Glomerular endothelial cell (primary cell): ENCODE data around the gene TMC7. TPM values are rescaled to one million over a fixed set of nuclear protein-coding genes. Genes with fewer than 3 reads are reported as not detected.

Source experiments
- DNase-seq: peaks from one replicate; pipeline ENCODE4 v3.0.0-alpha.2; 2011; ENCODE audit warnings: low read depth, low spot score; ENCODE audit errors: extremely low read depth
- total RNA-seq: library from RNA; depleted of rRNA; stranded (reverse); fragments of >200 nt; gene quantifications from 2 replicates; pipeline ENCODE4 v1.2.3, GENCODE V29; 2015

TMC7 gene
- total RNA-seq, 1 donor from 2014 or later = 2.7 TPM

DNA sequence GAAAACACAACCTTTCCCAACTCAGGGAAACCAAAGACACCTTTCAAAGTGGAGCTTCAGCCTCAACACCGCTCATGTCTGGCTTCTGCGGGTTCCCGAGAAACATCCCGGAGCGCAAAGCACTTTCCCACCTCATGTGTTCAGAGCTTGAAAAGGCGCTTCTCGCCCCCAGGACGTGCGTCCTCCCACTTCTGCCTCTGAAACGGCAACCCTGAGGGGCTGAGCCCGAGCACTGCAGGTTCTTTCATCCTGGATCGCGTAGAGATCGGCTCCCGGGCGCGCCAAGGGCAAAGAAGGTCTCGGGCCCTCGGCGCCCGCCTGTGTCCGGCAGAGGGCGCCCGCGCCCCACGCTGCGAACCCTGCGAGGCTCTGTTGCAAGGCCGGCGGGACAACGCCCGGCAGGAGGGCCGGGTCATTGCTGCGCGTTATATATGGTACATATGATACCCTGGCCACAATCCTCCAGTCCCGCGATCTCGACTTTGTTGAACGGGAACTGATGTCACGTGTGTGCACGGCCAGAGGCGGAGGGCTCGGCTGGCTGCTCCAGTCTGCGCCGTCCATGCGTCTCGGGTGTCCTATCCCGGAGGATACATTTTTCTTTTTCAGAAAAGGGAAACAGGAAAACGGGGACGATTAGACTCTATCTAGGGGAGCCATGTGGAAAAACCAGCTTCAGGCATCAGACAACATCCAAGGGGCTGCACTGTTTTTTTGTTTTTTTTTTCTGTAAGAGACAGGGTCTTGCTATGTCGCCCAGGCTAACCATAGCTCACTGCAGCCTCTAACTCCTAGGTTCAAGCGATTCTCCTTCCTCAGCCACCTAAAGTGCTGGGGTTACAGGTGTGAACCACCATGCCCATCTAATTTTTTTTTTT, 102.8 kb downstream of the TMC7 start:
- DNase-seq = peak; percentile 61

GRCh38 chr16:19088341-19088916, 104.7 kb downstream of the TMC7 start:
- no peak for DNase-seq

GRCh38 chr16:19089410-19089955, 105.7 kb downstream of the TMC7 start:
- no peak for DNase-seq

DNA sequence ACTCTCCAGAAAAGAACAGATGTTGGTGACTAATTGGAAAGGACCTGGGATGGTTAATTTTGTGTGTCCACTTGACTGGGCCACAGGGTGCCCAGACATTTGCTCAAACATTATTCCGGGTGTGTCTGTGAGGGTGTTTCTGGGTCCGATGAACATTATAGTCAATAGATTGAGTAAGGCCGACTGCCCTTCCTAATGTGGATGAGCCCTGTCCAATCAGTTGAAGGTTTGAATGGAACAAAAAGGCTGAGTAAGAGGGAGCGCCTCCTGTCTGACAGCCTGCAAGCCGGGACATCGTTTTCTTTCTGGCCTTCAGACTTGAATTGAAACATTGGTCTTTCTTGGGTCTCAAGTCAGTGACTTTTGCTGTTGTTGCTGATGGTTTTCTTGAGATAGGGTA, 107.2 kb downstream of the TMC7 start:
- DNase-seq = no peak

DNA sequence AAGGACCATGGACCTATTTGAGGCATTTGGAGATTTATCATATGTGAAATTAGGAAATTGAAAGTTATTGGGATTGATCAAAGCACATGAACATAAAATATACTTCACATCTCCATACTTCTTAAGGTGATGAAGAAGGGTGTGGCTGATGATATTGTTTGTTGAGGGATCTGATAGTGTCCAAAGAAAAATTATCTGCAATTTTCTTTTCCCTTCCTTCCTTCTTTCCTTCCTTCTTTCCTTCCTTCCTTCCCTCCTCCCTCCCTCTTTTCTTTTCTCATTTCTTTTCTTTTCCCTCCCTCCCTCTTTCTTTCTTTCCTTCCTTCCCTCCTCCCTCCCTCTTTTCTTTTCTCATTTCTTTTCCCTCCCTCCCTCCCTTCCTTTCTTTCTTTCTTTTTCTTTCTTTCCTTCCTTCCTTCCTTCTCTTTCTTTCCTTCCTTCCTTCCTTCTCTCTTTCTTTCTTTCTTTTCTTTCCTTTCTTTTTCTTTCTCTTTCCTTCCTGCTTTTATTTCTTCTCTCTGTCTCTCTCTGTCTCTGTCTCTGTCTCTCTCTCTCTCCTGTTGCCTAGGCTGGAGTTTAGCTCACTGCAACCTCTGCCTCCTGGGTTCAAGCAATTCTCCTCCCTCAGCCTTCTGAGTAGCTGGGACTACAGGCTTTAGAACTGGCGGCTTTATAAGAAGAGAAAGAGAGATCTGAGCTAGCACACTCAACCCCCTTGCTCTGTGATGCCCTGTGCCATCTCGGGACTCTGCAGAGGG, 109.1 kb downstream of the TMC7 start:
- DNase-seq = no peak

- no peak for DNase-seq
Observed at GRCh38 chr16:19093631-19094541, 110.2 kb downstream of the TMC7 start.

- DNase-seq = no peak
Observed at GRCh38 chr16:19094542-19095365, 111.0 kb downstream of the TMC7 start.

DNA sequence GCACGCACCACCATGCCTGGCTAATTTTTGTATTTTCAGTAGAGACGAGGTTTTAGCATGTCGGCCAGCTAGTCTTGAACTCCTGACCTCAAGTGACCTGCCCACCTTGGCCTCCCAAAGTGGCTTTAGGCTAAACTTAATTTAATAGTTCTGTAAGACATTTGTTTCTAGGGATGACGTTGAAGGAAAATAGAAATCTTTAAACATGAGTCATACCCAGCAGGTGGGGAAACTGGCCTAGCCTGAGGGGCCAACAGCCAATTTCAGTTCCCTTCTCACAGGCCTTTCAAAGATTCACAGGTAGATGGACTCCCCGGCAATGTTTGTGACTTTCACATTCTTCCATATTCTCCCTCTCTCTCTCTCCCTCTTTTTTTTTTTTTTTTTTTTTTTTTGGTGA, 111.9 kb downstream of the TMC7 start:
- DNase-seq = no peak

GRCh38 chr16:19098173-19098572, 114.4 kb downstream of the TMC7 start:
- DNase-seq = no peak

DNA sequence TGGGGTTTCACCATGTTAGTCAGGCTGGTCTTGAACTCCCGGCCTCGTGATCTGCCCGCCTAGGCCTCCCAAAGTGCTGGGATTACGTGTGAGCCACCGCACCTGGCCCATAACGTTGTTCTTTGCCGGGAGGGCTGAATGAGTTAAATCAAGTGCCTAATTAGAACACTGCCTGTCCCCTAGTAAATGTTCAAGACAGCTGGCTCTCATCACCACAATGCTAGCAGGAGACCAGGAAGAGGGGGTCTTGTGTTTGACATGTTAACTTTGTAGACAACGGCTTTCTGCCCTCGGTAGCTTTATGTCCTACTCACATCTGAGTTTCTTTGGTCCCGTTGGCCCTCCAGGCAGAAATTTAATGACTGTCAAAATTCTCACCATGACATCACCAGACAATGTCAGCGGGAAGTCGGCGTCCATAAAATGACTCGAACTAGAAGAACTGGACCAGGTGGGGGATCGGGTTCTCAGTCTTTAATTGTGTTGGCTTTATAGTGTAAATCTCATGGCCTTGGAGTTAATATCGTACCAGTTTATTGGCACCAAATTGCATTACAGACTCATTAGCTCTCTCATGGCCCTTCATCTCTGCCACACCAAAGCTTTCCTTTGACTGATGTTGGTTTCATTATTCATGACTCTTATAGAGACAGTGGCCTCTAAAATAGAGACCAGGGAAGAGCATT, 118.6 kb downstream of the TMC7 start:
- DNase-seq = no peak

GRCh38 chr16:19104607-19105006, 120.9 kb downstream of the TMC7 start:
- no peak for DNase-seq

GRCh38 chr16:19105131-19105530, 121.4 kb downstream of the TMC7 start:
- no peak for DNase-seq

DNA sequence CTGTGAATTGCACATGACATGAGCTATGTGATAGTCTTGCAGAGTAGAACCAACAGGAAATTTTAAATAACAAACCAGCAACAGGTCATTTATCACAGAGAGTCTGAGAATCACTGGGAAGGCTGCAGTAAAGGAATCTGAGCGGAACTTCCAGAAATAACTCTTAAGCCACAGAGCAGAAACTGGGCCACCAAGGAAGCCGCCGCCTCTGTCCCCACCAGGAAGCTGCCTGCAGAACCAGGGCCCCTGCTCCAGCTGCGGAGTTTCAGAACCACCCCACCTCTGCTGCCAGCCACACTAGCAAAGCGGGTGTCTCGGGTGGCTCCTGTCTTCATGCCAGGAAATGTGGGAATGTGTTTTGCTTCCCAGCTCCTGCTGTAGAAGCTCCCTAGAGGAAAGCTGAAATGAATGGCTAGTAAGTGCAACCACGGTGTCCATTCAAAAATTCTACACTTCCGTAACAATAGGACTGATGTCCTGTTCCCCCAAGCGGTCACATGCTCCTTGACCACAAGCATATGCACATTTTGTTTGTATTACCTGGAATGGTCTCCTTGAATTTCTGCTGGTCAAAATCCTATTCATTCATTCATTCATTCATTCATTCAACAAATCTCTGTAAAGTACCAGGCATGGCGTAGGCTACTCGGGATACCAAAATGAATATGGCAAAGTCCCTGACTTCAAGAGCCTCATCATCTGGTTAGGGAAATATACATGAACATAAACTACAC, 122.3 kb downstream of the TMC7 start:
- DNase-seq = no peak

GRCh38 chr16:19106625-19107020, 122.9 kb downstream of the TMC7 start:
- DNase-seq = no peak

GRCh38 chr16:19108409-19109287, 124.9 kb downstream of the TMC7 start:
- DNase-seq = no peak

GRCh38 chr16:19109288-19109664, 125.5 kb downstream of the TMC7 start:
- no peak for DNase-seq
